Coronary artery (tissue), 2 donors: ENCODE measurements around the gene CCDC127.
A peak's percentile ranks its signal among the peaks of the same experiment; 100 is the strongest.

ENCODE experiments used
- DNase-seq: peaks from one replicate; pipeline ENCODE4 v3.0.0-alpha.2; 2017; ENCODE audit warnings: low spot score
- H3K27ac ChIP-seq, 2 donors: fragments of 200-600 bp; sonication (generic); one replicate each; pipeline ENCODE4 v1.5.1; 2016 to 2019
- H3K4me3 ChIP-seq: fragments of 200-600 bp; sonication (generic); 2 replicates; pipeline ENCODE4 v1.5.1; 2016; ENCODE audit warnings: mild to moderate bottlenecking, moderate library complexity
- TF ChIP-seq, protein P1 (sequence below): fragments of 200-600 bp; sonication (generic); IDR thresholded peaks from one replicate; pipeline ENCODE4 v1.5.1; 2019; ENCODE audit warnings: antibody characterized with exemption

Gene CCDC127

GRCh38 chr5:194102-194501 is 23.9 kb downstream of the CCDC127 start:
- DNase-seq: no peak
- TF ChIP-seq, protein P1, sequence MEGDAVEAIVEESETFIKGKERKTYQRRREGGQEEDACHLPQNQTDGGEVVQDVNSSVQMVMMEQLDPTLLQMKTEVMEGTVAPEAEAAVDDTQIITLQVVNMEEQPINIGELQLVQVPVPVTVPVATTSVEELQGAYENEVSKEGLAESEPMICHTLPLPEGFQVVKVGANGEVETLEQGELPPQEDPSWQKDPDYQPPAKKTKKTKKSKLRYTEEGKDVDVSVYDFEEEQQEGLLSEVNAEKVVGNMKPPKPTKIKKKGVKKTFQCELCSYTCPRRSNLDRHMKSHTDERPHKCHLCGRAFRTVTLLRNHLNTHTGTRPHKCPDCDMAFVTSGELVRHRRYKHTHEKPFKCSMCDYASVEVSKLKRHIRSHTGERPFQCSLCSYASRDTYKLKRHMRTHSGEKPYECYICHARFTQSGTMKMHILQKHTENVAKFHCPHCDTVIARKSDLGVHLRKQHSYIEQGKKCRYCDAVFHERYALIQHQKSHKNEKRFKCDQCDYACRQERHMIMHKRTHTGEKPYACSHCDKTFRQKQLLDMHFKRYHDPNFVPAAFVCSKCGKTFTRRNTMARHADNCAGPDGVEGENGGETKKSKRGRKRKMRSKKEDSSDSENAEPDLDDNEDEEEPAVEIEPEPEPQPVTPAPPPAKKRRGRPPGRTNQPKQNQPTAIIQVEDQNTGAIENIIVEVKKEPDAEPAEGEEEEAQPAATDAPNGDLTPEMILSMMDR: no peak
- Histone ChIP-seq H3K4me3 (no peak overlapping the region), H3K27ac (no peak overlapping the region)

DNA sequence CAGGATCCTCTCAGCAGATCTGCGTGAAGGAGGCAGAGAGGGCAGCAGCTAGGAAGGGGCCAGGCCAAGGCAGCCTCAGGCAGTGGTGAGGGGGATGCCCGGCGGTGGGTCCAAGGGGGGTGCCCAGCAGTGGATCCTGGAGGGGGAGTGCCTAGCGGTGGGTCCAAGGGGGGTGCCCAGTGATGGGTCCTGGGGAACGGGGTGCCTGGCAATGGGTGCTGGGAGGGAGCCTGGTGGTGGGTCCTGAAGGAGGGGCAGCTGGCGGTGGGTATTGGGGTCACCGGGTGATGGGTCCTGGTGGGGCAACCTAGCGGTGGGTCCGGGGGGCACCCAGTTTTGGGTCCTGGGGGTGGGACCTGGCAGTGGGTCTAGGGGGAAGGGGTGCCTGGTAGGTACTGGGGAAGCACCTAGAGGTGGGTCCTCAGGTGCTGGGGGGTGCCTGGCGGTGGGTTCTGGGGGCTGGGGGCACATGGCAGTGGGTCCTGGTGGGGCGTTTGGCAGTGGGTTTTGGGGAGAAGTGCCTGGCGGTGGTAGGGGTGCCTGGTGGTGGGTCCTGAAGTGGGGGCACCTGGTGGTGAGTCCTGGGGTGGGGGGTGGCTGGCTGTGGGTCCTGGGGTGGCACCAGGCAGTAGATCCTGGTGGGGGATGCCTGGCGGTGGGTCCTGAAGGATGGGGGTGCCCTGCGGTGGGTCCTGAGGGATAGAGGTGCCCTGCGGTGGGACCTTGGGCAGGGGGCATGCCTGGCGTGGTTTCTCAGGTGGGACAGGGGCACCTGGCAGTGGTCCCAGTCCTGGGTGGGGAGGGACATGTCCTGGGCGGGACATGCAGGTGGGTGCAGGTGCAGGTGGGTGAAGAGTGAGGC is 24.8 kb downstream of the CCDC127 start:
- Histone ChIP-seq H3K4me3 (no peak overlapping the region), H3K27ac (no peak overlapping the region)
- TF ChIP-seq, protein P1: no peak
- no peak for DNase-seq

- no peak for DNase-seq
- Histone ChIP-seq H3K27ac (no peak overlapping the region), H3K4me3 (no peak overlapping the region)
- TF ChIP-seq, protein P1: no peak
Observed at GRCh38 chr5:192691-192969, 25.3 kb downstream of the CCDC127 start.

DNA sequence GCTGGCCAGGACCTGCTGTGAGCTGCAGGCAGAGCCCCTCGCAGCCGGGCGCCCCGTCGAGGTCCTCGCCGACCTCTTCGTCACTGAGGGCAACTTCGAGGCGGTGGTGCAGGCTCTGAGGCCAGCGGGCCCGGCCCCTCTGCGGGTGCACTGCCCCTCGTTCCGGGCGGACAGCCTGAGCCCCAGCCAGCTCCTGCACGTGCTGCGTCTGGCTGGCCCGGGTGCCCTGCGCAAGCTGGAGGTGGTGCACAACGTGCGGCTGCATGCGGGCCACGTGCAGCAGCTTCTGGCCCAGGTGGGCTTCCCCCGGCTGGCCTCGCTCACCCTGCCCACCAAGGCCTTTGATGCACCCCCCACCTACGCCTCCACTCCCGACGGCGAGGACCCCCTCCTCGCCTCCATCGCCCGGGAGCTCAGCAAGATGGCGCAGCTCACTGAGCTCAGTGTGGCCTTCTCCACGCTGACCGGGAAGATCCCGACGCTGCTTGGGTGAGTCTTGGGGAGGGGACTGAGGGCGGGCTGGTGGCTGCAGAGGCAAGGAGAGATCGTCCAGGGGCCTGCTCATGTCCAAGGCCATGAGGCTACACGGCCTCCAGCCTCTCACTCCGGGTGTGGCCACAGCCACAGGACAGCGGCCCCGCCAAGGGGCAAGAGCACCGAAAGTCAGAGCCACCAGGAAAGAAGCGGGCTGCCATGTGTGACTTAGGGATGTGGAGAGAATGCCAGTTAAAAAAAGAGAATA is 25.8 kb downstream of the CCDC127 start:
- no peak for DNase-seq
- Histone ChIP-seq H3K4me3 (no peak overlapping the region), H3K27ac (no peak overlapping the region)
- TF ChIP-seq, protein P1: no peak

- peak within 1 kb of the TSS; percentile 22 to 45 for H3K27ac ChIP-seq
- TF ChIP-seq, protein P1: no peak
- DNase-seq: no peak
- H3K4me3 ChIP-seq: peak within 1 kb of the TSS; percentile 59
Observed at GRCh38 chr5:191036-191948, 26.7 kb downstream of the CCDC127 start, which contains the start of gene LRRC14B. LRRC14B (plus strand) TSS chr5:191495; CDS start chr5:191539, 44 bp downstream.

- DNase-seq: no peak
- Histone ChIP-seq H3K4me3 (peak overlapping the region; percentile 59), H3K27ac (peak overlapping the region; percentile 22 to 45)
- TF ChIP-seq, protein P1: no peak
Observed at GRCh38 chr5:190366-191035, 27.5 kb downstream of the CCDC127 start.
